Activated CD8-positive, alpha-beta T cell treated with anti-CD3 and anti-CD28 coated beads, Interleukin-2, amount 10 ng/mL, durations not matched to agents 7 days and 5 days (primary cell): ENCODE results near the gene KAT7. TPM values are rescaled to one million over a fixed set of nuclear protein-coding genes. Genes with fewer than 3 reads are reported as not detected.

ENCODE experiments used
- ATAC-seq: fragments of 150-1000 bp; cut with Tn5 transposase; one replicate; pipeline ENCODE4 v1.10.0; 2021; ENCODE audit warnings: moderate library complexity
- CTCF ChIA-PET: fragments of 350-600 bp; sonication (Branson Sonifier 250); formaldehyde crosslinking; loops from one replicate; lab custom pipeline; 2021; ENCODE audit warnings: antibody characterized with exemption; lab: Charles Lee
- POLR2A ChIA-PET: fragments of 350-600 bp; sonication (Branson Sonifier 250); formaldehyde crosslinking; loops from one replicate; lab custom pipeline; 2021; ENCODE audit warnings: antibody characterized with exemption; lab: Charles Lee
- DNase-seq: peaks from one replicate; pipeline ENCODE4 v3.0.0-alpha.2; 2020
- H3K27ac Mint-ChIP-seq: one replicate; pipeline ENCODE4 v1.8.0; 2021; ENCODE audit warnings: mild to moderate bottlenecking, mixed read lengths
- H3K27me3 Mint-ChIP-seq: one replicate; pipeline ENCODE4 v1.8.0; 2021; ENCODE audit warnings: low read depth, mixed read lengths
- H3K36me3 Mint-ChIP-seq: one replicate; pipeline ENCODE4 v1.8.0; 2021; ENCODE audit warnings: low read depth, mixed read lengths
- H3K4me1 Mint-ChIP-seq: one replicate; pipeline ENCODE4 v1.8.0; 2021; ENCODE audit warnings: low read depth, mixed read lengths
- H3K4me3 Mint-ChIP-seq: one replicate; pipeline ENCODE4 v1.8.0; 2021; ENCODE audit warnings: mild to moderate bottlenecking, mixed read lengths
- H3K9me3 Mint-ChIP-seq: one replicate; pipeline ENCODE4 v1.8.0; 2022; ENCODE audit warnings: mixed read lengths; ENCODE audit not compliant: insufficient read depth
- total RNA-seq, 2 experiments: library from RNA; stranded (reverse); gene quantifications; one replicate each; pipeline ENCODE4 v1.2.3, GENCODE V29; 2021

The KAT7 gene
- 10 to 100 TPM; 75.8 to 76.0 TPM for total RNA-seq

DNA sequence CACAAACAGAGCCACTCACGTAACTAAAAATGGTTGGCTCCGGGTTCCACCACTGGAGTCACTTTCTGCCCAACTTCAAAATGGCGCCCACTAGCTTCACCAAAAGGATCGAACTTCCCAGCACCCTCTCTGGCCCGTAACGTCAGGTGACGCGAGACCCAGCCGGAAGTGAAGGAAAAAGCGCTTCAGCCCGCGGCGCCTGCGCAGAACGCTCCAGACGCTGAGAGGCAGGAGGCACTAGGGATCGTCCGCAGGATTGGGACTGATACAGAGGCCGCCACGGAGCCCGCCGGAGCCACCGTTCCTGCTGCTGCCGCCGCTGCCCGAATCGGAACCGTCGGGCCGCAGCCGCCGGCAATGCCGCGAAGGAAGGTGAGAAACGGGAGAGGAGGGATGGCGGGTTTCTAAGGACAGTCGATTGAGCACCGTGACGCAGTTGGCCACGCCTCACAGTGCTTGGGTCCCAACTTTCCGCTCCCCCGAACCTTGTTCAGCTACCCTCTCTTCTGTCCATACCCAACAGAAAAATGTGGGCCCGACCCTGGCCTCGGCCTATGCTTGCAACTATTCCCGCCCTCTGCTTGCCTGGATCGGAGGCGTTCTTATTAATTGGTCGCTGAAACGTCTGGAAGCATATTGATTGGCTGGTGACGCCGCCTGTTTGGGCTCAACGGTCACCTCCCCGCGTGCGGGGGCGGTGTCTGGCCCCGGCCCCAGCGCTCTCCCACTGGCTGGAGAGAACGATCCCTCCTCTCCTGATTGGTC lies at the start of gene KAT7:
Gene KAT7, plus strand, starts transcription at position 204 of the 765 bp plus-strand sequence. Its CDS starts 154 bp downstream, at position 358.
- peak; percentile 99 for DNase-seq
- H3K27me3 Mint-ChIP-seq = no peaks in the 10 kb centered on the region
- ATAC-seq = peak; percentile 96
- peak within 1 kb of the TSS; percentile 96 for H3K27ac Mint-ChIP-seq
- H3K9me3 Mint-ChIP-seq = no peaks in the 10 kb centered on the region
- H3K36me3 Mint-ChIP-seq = peaks cover 41% of the 10 kb centered on the region
- POLR2A ChIA-PET = interaction anchor here (0.6 to 3.0 kb wide), 24 partner anchors 10 to 216 kb away, joined by 3 to 41 read pairs (median 5); partner anchors contain the start of genes FAM117A, SLC35B1 and SPOP
- peak within 1 kb of the TSS; percentile 94 for H3K4me3 Mint-ChIP-seq
- peaks cover 51% of the 10 kb centered on the region for H3K4me1 Mint-ChIP-seq
- CTCF ChIA-PET = interaction anchor here (0.7 to 6.2 kb wide), 9 partner anchors 10 to 93 kb away, joined by 3 to 38 read pairs (median 3); partner anchors contain the start of gene SLC35B1

DNA sequence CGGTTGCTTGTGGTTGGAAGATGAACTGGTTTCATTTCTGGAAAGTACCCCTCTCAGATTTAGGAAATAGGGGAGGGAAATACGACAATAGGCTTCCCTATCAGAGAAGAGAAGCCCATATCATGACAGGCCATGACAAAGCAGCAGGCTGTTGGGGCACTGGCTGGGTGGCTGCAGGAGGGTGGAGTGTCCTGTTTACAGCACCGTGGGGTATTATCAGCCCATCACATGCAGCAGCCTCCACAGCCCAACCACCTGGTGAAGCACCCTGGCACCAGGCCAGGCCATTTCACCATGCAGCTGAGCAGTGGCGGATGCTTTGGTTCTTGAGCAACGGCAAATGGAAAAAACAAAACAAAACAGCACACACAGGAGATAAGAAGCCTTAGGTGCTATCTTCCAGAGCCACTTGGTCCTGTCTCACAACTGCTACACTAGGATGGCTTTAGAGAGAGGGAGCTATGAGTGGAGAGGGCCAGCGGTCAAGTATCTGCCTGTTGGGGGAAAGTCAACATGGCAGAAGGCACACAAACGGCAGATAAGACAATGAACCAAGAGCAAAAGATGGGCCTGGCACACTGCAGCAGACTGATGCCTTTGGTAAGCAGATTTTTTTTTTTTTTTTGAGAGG lies 48.7 kb upstream of the KAT7 start:
- DNase-seq (peak; percentile 92), ATAC-seq (peak; percentile 93)
- Mint-ChIP-seq H3K36me3 (peaks cover 38% of the 10 kb centered on the region), H3K27me3 (no peaks in the 10 kb centered on the region), H3K27ac (peak overlapping the region; percentile 98), H3K4me1 (peaks cover 80% of the 10 kb centered on the region), H3K4me3 (peak overlapping the region; percentile 84), H3K9me3 (no peaks in the 10 kb centered on the region)
- ChIA-PET POLR2A (interaction anchor here (0.6 to 6.1 kb wide), 17 partner anchors 8 to 1391 kb away, joined by 3 to 47 read pairs (median 4); partner anchors contain the start of genes FAM117A, KAT7 and SLC35B1), CTCF (interaction anchor here (0.7 to 4.7 kb wide), 6 partner anchors 9 to 183 kb away, joined by 3 to 22 read pairs (median 6); partner anchors contain the start of gene SLC35B1)

DNA sequence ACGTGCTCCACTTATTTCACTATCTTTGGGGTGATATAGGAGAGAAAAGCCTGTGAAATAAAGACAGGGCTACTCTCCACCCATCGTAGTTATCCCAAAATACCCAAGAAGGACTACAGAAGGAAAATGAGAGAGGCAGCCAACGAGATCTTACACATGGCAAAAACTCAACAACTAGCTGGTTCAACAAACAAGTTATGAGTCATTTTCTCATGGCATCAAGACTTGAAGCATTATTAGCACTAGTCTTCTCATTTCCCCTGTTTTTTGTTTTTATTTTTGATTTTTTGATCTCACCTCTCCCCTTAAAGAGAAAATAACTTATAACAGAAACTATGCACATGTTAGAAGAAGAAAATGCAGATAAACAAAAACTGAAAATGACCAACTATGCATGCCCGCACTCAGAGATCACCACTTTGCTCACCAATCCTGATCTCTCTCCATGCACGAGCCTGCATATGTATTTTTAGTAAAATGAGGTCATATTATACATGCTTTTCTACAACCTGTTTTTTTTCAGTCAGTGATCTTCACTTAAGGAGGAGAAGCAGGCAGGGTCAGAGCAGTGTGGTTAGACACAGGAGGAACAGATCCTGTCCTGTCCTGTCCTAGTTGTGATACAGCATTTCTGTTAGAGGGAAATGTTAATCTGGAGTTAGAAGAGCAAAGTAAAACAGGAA lies 47.3 kb upstream of the KAT7 start:
- ChIA-PET POLR2A (interaction anchor here (1.2 to 6.1 kb wide), 5 partner anchors 10 to 48 kb away, joined by 3 to 47 read pairs (median 10); partner anchors contain the start of genes FAM117A and KAT7), CTCF (interaction anchor here (1.0 to 4.7 kb wide), 5 partner anchors 9 to 47 kb away, joined by 3 to 22 read pairs (median 3); partner anchors contain the start of genes FAM117A, KAT7 and SLC35B1)
- H3K4me1 Mint-ChIP-seq = peaks cover 90% of the 10 kb centered on the region
- peak overlapping the region; percentile 84 for H3K4me3 Mint-ChIP-seq
- peak overlapping the region; percentile 98 for H3K27ac Mint-ChIP-seq
- no peaks in the 10 kb centered on the region for H3K27me3 Mint-ChIP-seq
- peaks cover 47% of the 10 kb centered on the region for H3K36me3 Mint-ChIP-seq
- ATAC-seq (no peak), DNase-seq (no peak)
- H3K9me3 Mint-ChIP-seq = no peaks in the 10 kb centered on the region

DNA sequence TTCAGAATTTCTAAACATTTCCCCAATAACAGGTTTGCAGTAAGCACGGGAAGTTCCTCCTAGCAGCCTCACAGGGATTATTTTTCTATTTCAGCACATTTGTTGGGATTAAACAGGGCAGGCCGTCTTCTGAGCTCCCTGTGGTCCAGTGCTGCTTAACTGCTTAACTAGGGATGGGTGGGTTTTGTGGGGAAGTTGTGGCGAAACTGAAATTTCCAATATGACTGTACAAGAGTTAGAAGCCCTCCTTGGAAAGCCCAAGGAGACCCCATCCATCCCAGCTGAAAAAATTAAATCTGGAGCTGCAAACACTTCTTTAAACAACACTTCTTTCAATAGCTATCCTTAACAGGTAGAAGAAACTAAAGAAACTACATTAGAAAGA lies 46.8 kb upstream of the KAT7 start:
- DNase-seq (no peak), ATAC-seq (no peak)
- H3K36me3 Mint-ChIP-seq = peaks cover 47% of the 10 kb centered on the region
- peaks cover 92% of the 10 kb centered on the region for H3K4me1 Mint-ChIP-seq
- H3K4me3 Mint-ChIP-seq = peak overlapping the region; percentile 84
- ChIA-PET CTCF (interaction anchor here (0.8 to 2.5 kb wide), 7 partner anchors 10 to 47 kb away, joined by 3 to 9 read pairs (median 3); partner anchors contain the start of genes FAM117A, KAT7 and SLC35B1), POLR2A (interaction anchor here (1.1 to 6.1 kb wide), 5 partner anchors 12 to 47 kb away, joined by 3 to 47 read pairs (median 10); partner anchors contain the start of genes FAM117A and KAT7)
- no peaks in the 10 kb centered on the region for H3K27me3 Mint-ChIP-seq
- H3K9me3 Mint-ChIP-seq = no peaks in the 10 kb centered on the region
- H3K27ac Mint-ChIP-seq = peak overlapping the region; percentile 98

DNA sequence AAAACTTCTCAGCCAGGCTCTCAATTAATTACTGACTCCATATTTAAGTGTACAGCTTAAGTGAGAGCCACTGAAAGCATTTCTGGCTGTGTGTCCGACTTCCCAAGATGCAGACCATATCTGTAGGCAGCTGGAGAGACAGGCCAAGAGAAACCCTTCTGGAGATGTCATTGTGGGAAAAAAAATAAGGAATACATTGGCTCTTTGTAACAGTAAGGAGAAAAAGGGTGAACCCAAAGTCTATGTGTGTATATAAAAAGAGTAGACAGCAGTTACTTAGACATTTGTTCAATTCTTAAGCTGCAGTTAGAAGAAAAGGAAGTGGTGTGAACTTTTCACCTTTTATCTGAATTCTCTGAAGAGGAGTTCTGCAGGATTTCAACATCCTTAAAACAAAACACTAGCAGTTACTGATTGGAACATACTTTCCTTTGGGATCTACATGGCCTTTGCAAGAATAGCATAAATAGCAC lies 46.3 kb upstream of the KAT7 start:
- peaks cover 92% of the 10 kb centered on the region for H3K4me1 Mint-ChIP-seq
- POLR2A ChIA-PET = interaction anchor here (1.1 to 6.1 kb wide), 5 partner anchors 13 to 47 kb away, joined by 3 to 47 read pairs (median 10); partner anchors contain the start of genes FAM117A and KAT7
- H3K9me3 Mint-ChIP-seq = no peaks in the 10 kb centered on the region
- DNase-seq (no peak), ATAC-seq (no peak)
- CTCF ChIA-PET = interaction anchor here (0.7 to 2.5 kb wide), 9 partner anchors 9 to 46 kb away, joined by 3 to 9 read pairs (median 3); partner anchors contain the start of genes FAM117A, KAT7 and SLC35B1
- no peaks in the 10 kb centered on the region for H3K27me3 Mint-ChIP-seq
- H3K4me3 Mint-ChIP-seq = peak overlapping the region; percentile 84
- peak overlapping the region; percentile 98 for H3K27ac Mint-ChIP-seq
- peaks cover 47% of the 10 kb centered on the region for H3K36me3 Mint-ChIP-seq

DNA sequence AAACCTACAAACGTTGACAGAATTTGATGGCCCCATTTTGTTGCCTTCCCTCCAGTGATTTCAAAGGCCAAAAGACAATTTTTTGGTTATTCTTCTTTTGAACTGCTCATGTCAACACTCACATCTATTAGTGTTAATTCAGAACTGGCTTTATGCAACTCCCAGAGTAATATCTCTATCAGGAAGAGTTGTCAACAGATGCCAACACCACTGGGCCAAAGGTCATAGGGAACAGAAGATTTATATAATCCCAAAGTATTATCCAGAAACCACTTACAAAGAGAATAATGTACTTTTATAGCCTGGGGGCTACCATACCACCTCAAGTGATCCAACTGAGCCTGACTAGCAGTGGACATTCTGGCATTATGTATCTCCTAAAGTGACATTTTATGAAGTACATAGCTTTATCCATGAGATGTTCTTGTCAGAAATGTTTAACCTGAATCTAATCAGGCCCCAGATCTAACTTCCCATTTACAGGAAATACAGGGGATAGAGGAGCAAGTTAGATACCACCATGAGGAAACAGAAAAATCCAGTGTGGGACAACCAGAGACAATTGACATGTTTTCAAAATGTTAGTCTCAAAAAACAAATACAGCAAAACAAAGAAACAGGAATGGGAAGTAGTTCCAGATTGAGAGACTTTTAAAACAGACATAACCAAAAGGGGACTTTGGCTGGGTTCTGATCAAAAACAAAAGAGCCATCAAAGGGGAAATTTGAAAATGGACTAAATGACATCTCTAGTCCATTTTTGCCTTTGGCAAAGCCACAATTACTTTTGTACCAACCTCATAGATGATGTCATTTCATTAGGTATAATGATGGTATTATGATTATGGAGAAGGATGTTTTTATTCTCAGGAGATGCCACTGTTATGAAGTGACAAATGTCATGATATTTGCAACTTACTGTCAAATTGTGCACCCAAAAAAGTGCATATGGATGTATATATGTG lies 43.0 kb upstream of the KAT7 start:
- H3K9me3 Mint-ChIP-seq = no peaks in the 10 kb centered on the region
- peak overlapping the region; percentile 68 for H3K4me3 Mint-ChIP-seq
- ATAC-seq = no peak
- no peaks in the 10 kb centered on the region for H3K27me3 Mint-ChIP-seq
- ChIA-PET POLR2A (interaction anchor here (5.4 kb wide), 1 partner anchor 17 kb away, joined by 41 read pairs; the partner anchor contains the start of gene FAM117A), CTCF (interaction anchor here (1.7 to 3.5 kb wide), 3 partner anchors 11 to 36 kb away, joined by 5 to 37 read pairs (median 9); partner anchors contain the start of gene SLC35B1)
- H3K27ac Mint-ChIP-seq = peak overlapping the region; percentile 89
- H3K36me3 Mint-ChIP-seq = peaks cover 44% of the 10 kb centered on the region
- DNase-seq = no peak
- peaks cover 91% of the 10 kb centered on the region for H3K4me1 Mint-ChIP-seq

DNA sequence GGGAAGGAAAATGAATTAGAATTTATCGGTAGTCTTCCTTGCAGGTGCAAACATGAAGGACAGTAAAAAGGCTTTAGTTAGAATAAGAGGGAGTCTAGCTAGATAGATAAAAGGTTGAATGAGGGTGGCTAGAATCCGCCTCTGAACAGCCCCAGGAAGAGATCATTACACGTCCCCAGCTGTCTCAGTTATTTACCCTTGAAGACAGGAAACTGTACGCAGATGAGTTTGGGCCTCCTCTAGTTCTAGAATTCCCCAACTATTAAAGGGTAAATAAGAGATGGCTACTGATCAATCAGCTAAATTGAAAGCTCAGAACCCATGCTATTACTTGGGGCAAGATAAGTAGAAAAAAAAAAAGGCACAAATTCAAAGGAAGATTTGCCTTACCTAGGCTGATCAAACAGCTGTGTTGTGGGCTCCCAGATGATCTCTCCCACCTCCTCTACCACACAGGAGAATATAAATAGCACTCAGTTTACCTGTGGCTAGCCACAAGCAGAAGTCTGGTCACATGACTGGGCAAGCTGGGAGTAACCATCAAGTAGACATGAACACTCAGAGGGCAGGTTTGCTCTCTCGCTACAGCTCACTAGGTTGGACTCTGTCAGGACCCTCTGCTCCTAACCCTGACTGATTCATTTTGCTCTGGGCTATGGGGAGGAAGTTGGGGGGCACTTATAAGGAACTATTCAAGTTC lies 41.5 kb upstream of the KAT7 start:
- Mint-ChIP-seq H3K4me3 (peak overlapping the region; percentile 68), H3K9me3 (no peaks in the 10 kb centered on the region), H3K27ac (peak overlapping the region; percentile 89), H3K4me1 (peaks cover 80% of the 10 kb centered on the region), H3K36me3 (peaks cover 34% of the 10 kb centered on the region), H3K27me3 (no peaks in the 10 kb centered on the region)
- POLR2A ChIA-PET = interaction anchor here (0.6 to 5.4 kb wide), 9 partner anchors 9 to 86 kb away, joined by 3 to 41 read pairs (median 5); partner anchors contain the start of genes FAM117A, KAT7 and SLC35B1
- CTCF ChIA-PET = interaction anchor here (0.7 to 5.2 kb wide), 16 partner anchors 9 to 252 kb away, joined by 3 to 57 read pairs (median 6); partner anchors contain the start of genes FAM117A, KAT7 and SLC35B1
- ATAC-seq (peak; percentile 62), DNase-seq (peak; percentile 55)

DNA sequence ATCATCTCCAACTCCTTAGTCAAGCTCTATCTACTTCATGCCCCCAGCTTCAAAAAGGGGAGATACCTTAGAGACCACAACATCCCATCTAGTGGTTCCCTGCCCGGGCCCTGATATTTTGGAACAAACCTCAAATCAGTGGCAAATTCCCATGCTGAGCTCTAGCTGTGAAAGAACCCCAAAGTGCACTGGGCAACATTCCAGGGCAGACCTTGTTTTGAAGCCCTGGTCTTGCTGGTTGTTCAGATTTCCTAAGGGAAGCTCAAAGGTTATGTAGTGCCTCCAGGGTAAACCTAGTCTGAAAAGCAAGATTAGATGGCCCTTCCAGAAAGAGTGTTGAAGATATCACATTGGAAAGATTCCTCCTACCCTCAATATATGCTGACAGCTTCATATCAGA lies 40.8 kb upstream of the KAT7 start:
- POLR2A ChIA-PET = interaction anchor here (0.7 to 5.4 kb wide), 8 partner anchors 9 to 85 kb away, joined by 3 to 41 read pairs (median 6); partner anchors contain the start of genes FAM117A, KAT7 and SLC35B1
- CTCF ChIA-PET = interaction anchor here (0.8 to 5.2 kb wide), 17 partner anchors 9 to 347 kb away, joined by 3 to 57 read pairs (median 5); partner anchors contain the start of genes FAM117A, KAT7, PDK2 and SLC35B1
- peaks cover 79% of the 10 kb centered on the region for H3K4me1 Mint-ChIP-seq
- peaks cover 27% of the 10 kb centered on the region for H3K36me3 Mint-ChIP-seq
- DNase-seq (no peak), ATAC-seq (no peak)
- peak overlapping the region; percentile 89 for H3K27ac Mint-ChIP-seq
- no peaks in the 10 kb centered on the region for H3K27me3 Mint-ChIP-seq
- H3K4me3 Mint-ChIP-seq = peak overlapping the region; percentile 68
- H3K9me3 Mint-ChIP-seq = no peaks in the 10 kb centered on the region

DNA sequence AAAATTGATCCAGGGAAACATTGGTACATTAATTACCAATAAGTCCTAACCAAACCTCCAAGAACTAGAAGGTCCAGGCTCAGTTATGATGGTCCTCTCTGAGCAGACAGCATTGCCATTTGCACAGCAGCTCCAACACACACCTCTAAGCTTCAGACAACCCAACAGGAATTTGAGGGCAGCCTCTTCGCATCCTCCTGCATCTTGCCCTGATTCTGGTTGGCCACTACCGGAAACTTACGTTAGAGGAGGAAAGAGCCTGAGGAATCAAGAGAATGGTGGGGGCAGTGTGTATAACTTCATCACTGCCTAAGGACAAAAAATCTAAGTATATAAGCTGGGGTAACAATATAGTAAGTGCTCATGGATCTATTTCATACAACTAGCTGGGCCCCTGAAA lies 40.3 kb upstream of the KAT7 start:
- peaks cover 23% of the 10 kb centered on the region for H3K36me3 Mint-ChIP-seq
- ChIA-PET CTCF (interaction anchor here (0.8 to 5.2 kb wide), 12 partner anchors 9 to 347 kb away, joined by 3 to 57 read pairs (median 8); partner anchors contain the start of genes FAM117A, KAT7, PDK2 and SLC35B1), POLR2A (interaction anchor here (0.6 to 5.4 kb wide), 6 partner anchors 9 to 177 kb away, joined by 3 to 41 read pairs (median 15); partner anchors contain the start of genes FAM117A and KAT7)
- no peaks in the 10 kb centered on the region for H3K9me3 Mint-ChIP-seq
- peaks cover 76% of the 10 kb centered on the region for H3K4me1 Mint-ChIP-seq
- peak overlapping the region; percentile 68 for H3K4me3 Mint-ChIP-seq
- no peaks in the 10 kb centered on the region for H3K27me3 Mint-ChIP-seq
- peak; percentile 40 for ATAC-seq
- peak; percentile 42 for DNase-seq
- H3K27ac Mint-ChIP-seq = peak overlapping the region; percentile 89
